Keratinocyte (primary cell): ENCODE measurements around the gene PTPRT. TPM values are rescaled to one million over a fixed set of nuclear protein-coding genes. Genes with fewer than 3 reads are reported as not detected.

Experiments
- DNase-seq: peaks from one replicate; pipeline ENCODE4 v3.0.0-alpha.2; 2011; ENCODE audit warnings: low read depth, missing footprints, low spot score
- FAIRE-seq: peaks from 2 replicates; lab custom pipeline; 2011; peaks lifted over from hg19 to GRCh38; lab: Jason Lieb, UNC
- H2AFZ ChIP-seq: 2 replicates; pipeline ENCODE4 v1.6.0; 2012; ENCODE audit warnings: low read length, control low read depth, inconsistent platforms; ENCODE audit not compliant: control insufficient read depth
- H3K27ac ChIP-seq: 2 replicates; pipeline ENCODE4 v1.5.1; 2011; ENCODE audit warnings: low read length; ENCODE audit not compliant: control insufficient read depth, insufficient read depth
- H3K27me3 ChIP-seq: 3 replicates; pipeline ENCODE4 v1.6.0; 2011; ENCODE audit warnings: low read length; ENCODE audit not compliant: control insufficient read depth, insufficient read depth; ENCODE audit errors: extremely low read depth
- H3K36me3 ChIP-seq, 2 experiments: 2 replicates in 1 of 2; 3 replicates in 1 of 2; pipeline ENCODE4 v1.5.1; 2011; ENCODE audit warnings: low read length in 2 of 2, mild to moderate bottlenecking in 1 of 2; ENCODE audit not compliant: control insufficient read depth in 2 of 2, insufficient read depth in 2 of 2; ENCODE audit errors: extremely low read depth in 1 of 2
- H3K4me1 ChIP-seq: 3 replicates; pipeline ENCODE4 v1.5.1; 2011; ENCODE audit warnings: low read length; ENCODE audit not compliant: control insufficient read depth, insufficient read depth; ENCODE audit errors: extremely low read depth
- H3K4me2 ChIP-seq: 3 replicates; pipeline ENCODE4 v1.6.0; 2011; ENCODE audit warnings: low read depth, low read length; ENCODE audit not compliant: control insufficient read depth, insufficient read depth; ENCODE audit errors: extremely low read depth
- H3K4me3 ChIP-seq, 3 experiments: fragments of 200-600 bp in 1 of 3; sonication (generic) in 1 of 3; 2 replicates in 2 of 3; 3 replicates in 1 of 3; pipeline ENCODE4 v1.5.1; 2011 to 2016; ENCODE audit warnings: low read length in 3 of 3, mild to moderate bottlenecking in 3 of 3, control low read depth in 2 of 3, inconsistent platforms in 1 of 3, low read depth in 1 of 3, mixed read lengths in 1 of 3, mixed run types in 1 of 3, moderate library complexity in 1 of 3; ENCODE audit not compliant: control insufficient read depth in 2 of 3, insufficient read depth in 2 of 3; ENCODE audit errors: extremely low read depth in 1 of 3
- H3K79me2 ChIP-seq: 2 replicates; pipeline ENCODE4 v1.6.0; 2012; ENCODE audit warnings: low read length; ENCODE audit not compliant: control insufficient read depth, insufficient read depth
- H3K9ac ChIP-seq: 3 replicates; pipeline ENCODE4 v1.6.0; 2011; ENCODE audit warnings: low read length; ENCODE audit not compliant: control insufficient read depth, insufficient read depth; ENCODE audit errors: extremely low read depth
- H3K9me1 ChIP-seq: 3 replicates; pipeline ENCODE4 v1.6.0; 2011; ENCODE audit warnings: low read length; ENCODE audit not compliant: control insufficient read depth, insufficient read depth; ENCODE audit errors: extremely low read depth
- H3K9me3 ChIP-seq: 2 replicates; pipeline ENCODE4 v1.5.1; 2012; ENCODE audit warnings: low read depth, low read length; ENCODE audit not compliant: control insufficient read depth
- H4K20me1 ChIP-seq: 3 replicates; pipeline ENCODE4 v1.6.0; 2011; ENCODE audit warnings: low read length; ENCODE audit not compliant: control insufficient read depth, insufficient read depth; ENCODE audit errors: extremely low read depth
- EZH2 ChIP-seq: IDR thresholded peaks from one replicate; pipeline ENCODE4 v1.6.1; 2012; ENCODE audit warnings: inconsistent platforms, mild to moderate bottlenecking, low read length, moderate library complexity
- dilution Hi-C: fragments of 300-500 bp; cut with MboI; formaldehyde crosslinking; loops from one replicate; pipeline ENCODE4 v1.7.0; 2020; ENCODE audit warnings: low sequenced_read_pairs; ENCODE audit not compliant: extremely low pct_ligation_motif_present
- polyA plus RNA-seq, 5 experiments: library from polyadenylated mRNA; depleted of rRNA in 3 of 5; stranded (reverse) in 3 of 5; stranded (forward) in 1 of 5; unstranded in 1 of 5; fragments of >200 nt; gene quantifications; 1 replicate in 1 of 5; 2 replicates in 3 of 5; 3 replicates in 1 of 5; pipeline versions ENCODE4 v1.2.1 to v1.2.3, GENCODE V29; 2011 to 2012; ENCODE audit warnings: missing spikeins in 2 of 5, low read depth in 1 of 5, low replicate concordance in 1 of 5
- TF ChIP-seq, protein P1 (sequence below), 3 experiments: IDR thresholded peaks in 1 of 3; conservative IDR thresholded peaks in 1 of 3; optimal IDR thresholded peaks in 1 of 3; 2 replicates in 2 of 3; 3 replicates in 1 of 3; pipeline versions ENCODE3 to v1.5.1; 2011; ENCODE audit warnings: low read length in 3 of 3, mild to moderate bottlenecking in 3 of 3, moderate library complexity in 2 of 3, control low read depth in 1 of 3, inconsistent platforms in 1 of 3; ENCODE audit not compliant: insufficient read depth in 2 of 3; ENCODE audit errors: extremely low read depth in 1 of 3

Gene PTPRT
- polyA plus RNA-seq, 1 donor (not counting 4 experiments of a cell fraction or from before 2014, with no cell fraction given), result not detected

DNA sequence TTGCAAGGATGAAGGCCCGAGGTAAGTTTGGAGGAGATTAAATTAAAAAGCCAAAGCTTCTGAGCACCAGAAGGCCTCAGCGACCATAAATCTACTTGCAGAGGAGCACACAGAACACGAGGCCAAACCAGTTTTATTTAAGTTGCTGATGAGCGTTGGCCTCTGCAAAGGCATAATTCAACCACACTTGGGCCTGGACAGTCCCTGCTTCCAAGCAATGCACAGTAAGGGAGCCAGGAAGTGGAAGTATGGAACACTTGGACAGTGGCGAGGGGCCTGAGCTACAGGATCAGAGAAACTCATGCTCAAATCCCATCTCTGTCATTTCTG lies 92.8 kb downstream of the PTPRT start:
- Histone ChIP-seq H3K4me2 (no peak overlapping the region), H3K9me3 (peaks cover 2% of the 10 kb centered on the region), H3K9me1 (no peaks in the 10 kb centered on the region), H3K27me3 (no peaks in the 10 kb centered on the region), H3K4me3 (no peak overlapping the region), H3K27ac (no peak overlapping the region), H3K9ac (no peak overlapping the region), H3K36me3 (no peaks in the 10 kb centered on the region), H3K4me1 (no peaks in the 10 kb centered on the region), H3K79me2 (no peaks in the 10 kb centered on the region), H4K20me1 (no peaks in the 10 kb centered on the region), H2AFZ (no peak overlapping the region)
- dilution Hi-C loops, result no loop called here
- DNase-seq (no peak), FAIRE-seq (no peak)
- TF ChIP-seq, protein P1, sequence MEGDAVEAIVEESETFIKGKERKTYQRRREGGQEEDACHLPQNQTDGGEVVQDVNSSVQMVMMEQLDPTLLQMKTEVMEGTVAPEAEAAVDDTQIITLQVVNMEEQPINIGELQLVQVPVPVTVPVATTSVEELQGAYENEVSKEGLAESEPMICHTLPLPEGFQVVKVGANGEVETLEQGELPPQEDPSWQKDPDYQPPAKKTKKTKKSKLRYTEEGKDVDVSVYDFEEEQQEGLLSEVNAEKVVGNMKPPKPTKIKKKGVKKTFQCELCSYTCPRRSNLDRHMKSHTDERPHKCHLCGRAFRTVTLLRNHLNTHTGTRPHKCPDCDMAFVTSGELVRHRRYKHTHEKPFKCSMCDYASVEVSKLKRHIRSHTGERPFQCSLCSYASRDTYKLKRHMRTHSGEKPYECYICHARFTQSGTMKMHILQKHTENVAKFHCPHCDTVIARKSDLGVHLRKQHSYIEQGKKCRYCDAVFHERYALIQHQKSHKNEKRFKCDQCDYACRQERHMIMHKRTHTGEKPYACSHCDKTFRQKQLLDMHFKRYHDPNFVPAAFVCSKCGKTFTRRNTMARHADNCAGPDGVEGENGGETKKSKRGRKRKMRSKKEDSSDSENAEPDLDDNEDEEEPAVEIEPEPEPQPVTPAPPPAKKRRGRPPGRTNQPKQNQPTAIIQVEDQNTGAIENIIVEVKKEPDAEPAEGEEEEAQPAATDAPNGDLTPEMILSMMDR (optimal IDR thresholded peaks at IDR 0.05 in 1 of 3, IDR thresholded peaks at IDR 0.05 in 1 of 3, conservative IDR thresholded peaks at IDR 0.05 in 1 of 3; ENCODE audit: extremely low read depth in 1 of 3, insufficient read depth in 2 of 3, low read length in 3 of 3), result no peak
- no peak for TF ChIP-seq EZH2

DNA sequence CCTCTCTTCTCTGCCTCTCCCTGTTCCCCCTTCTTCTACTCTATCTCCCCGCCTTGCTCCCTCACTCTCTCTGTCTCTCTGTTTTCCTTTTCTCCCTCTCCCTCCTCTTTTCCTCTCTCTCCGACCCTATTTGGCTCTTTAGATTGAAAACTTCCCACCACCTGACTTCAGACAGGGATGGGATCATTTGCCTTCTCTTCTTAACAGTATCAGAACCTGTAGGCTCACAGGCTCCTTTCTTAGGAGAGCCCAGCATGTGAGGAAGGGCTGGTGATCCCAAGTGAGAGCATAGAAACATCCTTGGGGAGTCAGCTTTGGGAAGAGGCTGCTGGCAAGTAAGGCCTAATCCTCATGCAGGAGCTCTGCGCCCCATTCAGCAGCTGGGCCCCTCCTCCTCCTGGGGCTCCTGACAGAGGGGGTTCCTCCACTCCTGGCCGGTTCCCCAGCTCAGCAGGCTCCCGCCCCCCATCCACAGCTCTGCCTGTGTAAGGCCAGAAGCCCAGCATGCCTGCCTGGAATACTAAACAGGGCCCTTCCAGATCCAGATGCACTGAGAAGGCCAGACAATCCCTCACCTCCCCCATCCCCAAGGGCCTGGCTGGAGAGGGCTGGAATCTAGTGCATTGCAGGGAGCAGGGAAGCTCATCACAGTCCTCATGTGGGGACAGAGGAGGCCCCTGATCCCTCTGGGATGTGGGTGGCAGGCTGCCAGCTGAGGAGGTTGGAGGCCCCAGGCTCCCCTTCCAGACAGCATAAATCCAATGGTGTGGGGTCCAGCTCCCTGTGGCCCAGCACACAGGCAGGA lies 93.4 kb downstream of the PTPRT start:
- Histone ChIP-seq H3K27ac (no peak overlapping the region), H4K20me1 (no peaks in the 10 kb centered on the region), H3K4me3 (no peak overlapping the region), H3K79me2 (no peaks in the 10 kb centered on the region), H3K4me2 (no peak overlapping the region), H3K9me3 (peaks cover 2% of the 10 kb centered on the region), H2AFZ (no peak overlapping the region), H3K9me1 (no peaks in the 10 kb centered on the region), H3K27me3 (no peaks in the 10 kb centered on the region), H3K4me1 (no peaks in the 10 kb centered on the region), H3K36me3 (no peaks in the 10 kb centered on the region), H3K9ac (no peak overlapping the region)
- no peak for FAIRE-seq
- no peak for TF ChIP-seq EZH2
- TF ChIP-seq, protein P1 (optimal IDR thresholded peaks at IDR 0.05 in 1 of 3, IDR thresholded peaks at IDR 0.05 in 1 of 3, conservative IDR thresholded peaks at IDR 0.05 in 1 of 3; ENCODE audit: extremely low read depth in 1 of 3, insufficient read depth in 2 of 3, low read length in 3 of 3), result no peak
- DNase-seq, result no peak
- dilution Hi-C loops, result no loop called here
